RWPE1 (cell line): ENCODE data around the gene CD48.

Source experiments
- CTCF ChIA-PET: fragments of 350-600 bp; sonication (Branson Sonifier 250); formaldehyde crosslinking; extraction: SDS; loops from one replicate; lab custom pipeline; 2021; lab: Yijun Ruan, JAX
- POLR2A ChIA-PET: fragments of 400-600 bp; formaldehyde crosslinking; extraction: SDS; loops from one replicate; lab custom pipeline; 2020; ENCODE audit warnings: antibody characterized with exemption; ENCODE audit not compliant: low non-redundant PET; lab: Yijun Ruan, JAX
- DNase-seq: peaks from one replicate; pipeline ENCODE4 v3.0.0; 2012; ENCODE audit warnings: low spot score
- H3K27ac ChIP-seq: fragments of 450-650 bp; 2 replicates; pipeline ENCODE4 v1.5.1; 2017
- CTCF ChIP-seq: fragments of 450-650 bp; conservative IDR thresholded peaks from 2 replicates; pipeline ENCODE4 v1.5.1; 2017; ENCODE audit warnings: low read depth, mild to moderate bottlenecking

The CD48 gene

DNA sequence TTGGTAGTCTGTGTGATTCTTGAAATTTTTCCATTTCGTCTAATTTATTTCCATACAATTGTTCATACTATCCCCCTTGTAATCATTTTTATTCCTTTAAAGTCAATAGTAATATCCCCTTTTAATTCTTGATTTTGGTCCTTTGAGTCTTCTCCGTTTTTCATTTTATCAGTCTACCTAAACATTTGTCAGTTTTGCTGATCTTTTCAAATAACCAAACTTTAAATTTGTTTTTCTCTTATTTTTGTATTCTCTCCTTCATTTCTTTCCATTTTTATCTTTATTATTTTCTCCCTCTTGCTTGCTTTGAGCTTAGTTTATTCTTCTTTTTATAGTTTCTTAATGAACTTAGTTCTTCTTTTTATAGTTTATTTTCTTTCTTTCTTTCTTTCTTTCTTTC lies 43.7 kb downstream of the CD48 start:
- ChIA-PET POLR2A (no interaction called here), CTCF (interaction anchor here (0.7 kb wide), 1 partner anchor 107 kb away, joined by 3 read pairs; no protein-coding TSS in a partner anchor)
- TF ChIP-seq CTCF: no peak
- DNase-seq: no peak
- H3K27ac ChIP-seq: no peak overlapping the region

- no peak overlapping the region for H3K27ac ChIP-seq
- no peak for DNase-seq
- ChIA-PET POLR2A (interaction anchor here (0.5 kb wide), 1 partner anchor 125 kb away, joined by 3 read pairs; no protein-coding TSS in a partner anchor), CTCF (no interaction called here)
- TF ChIP-seq CTCF: no peak
Measured at GRCh38 chr1:160666079-160666442, 45.6 kb downstream of the CD48 start.

GRCh38 chr1:160665330-160666078 lies 46.1 kb downstream of the CD48 start:
- CTCF ChIA-PET: no interaction called here
- no peak for DNase-seq
- POLR2A ChIA-PET: interaction anchor here (0.5 kb wide), 1 partner anchor 125 kb away, joined by 3 read pairs; no protein-coding TSS in a partner anchor
- H3K27ac ChIP-seq: no peak overlapping the region
- TF ChIP-seq CTCF: no peak

DNA sequence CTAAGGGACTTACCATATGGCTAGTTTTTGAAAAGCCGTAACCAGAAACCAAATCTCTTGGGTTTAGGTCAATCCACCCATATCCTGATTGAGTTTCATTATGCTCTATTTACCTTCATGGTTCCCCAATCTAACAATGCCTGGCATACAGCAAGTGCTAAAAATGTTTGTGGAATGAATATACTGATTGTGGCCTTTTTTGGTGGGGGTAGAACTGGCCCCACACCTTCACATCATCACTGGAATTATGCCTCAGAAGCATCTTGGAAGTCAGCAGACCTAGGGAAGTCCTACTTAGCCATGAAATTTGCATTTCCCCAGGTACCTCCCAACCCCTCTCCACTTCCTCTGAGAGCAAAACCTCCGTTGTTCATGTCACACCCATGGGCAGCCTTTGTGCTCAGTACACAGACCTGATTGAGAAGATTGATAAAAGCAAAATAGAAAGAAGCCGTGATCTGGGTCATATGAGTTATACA lies 47.0 kb downstream of the CD48 start:
- no peak for TF ChIP-seq CTCF
- H3K27ac ChIP-seq: no peak overlapping the region
- no peak for DNase-seq
- ChIA-PET POLR2A (no interaction called here), CTCF (no interaction called here)

DNA sequence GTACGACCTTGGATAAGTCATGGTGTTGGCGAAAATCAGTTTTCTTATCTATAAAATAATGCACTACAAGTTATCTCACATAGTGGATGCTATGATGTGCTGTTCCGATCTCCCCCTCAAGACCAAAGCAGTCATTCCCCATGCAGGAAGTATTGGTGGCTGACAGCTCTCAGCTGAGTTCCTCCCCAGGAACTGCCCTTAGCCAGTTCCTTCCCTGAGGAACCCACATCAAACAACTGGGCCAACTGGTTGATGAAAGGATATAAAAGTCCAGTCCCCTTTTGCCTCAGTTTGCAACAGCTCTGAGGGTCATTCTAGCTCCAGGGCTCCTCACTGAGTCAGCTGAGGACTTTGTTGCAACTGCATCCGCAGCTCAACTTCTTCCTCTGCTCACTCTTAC lies 48.7 kb downstream of the CD48 start:
- no peak for TF ChIP-seq CTCF
- ChIA-PET POLR2A (no interaction called here), CTCF (interaction anchor here (0.6 kb wide), 1 partner anchor 307 kb away, joined by 3 read pairs; no protein-coding TSS in a partner anchor)
- no peak for DNase-seq
- no peak overlapping the region for H3K27ac ChIP-seq

DNA sequence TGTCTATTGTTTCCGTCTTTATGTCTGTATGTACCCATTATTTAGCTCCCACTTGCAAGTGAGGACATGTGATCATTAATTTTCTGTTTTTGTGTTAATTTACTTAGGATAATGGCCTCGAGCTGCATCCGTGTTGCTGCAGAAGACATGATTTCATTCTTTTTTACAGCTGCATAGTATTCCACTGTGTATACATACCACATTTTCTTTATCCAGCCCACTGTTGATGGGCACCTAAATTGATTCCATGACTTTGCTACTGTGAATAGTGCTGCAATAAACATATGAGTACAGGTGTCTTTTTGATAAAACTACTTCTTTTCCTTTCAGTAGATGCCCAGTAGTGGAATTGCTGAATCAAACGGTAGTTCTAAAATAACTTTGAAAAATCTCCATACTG lies 52.1 kb downstream of the CD48 start:
- no peak overlapping the region for H3K27ac ChIP-seq
- ChIA-PET CTCF (interaction anchor here (2.0 kb wide), 1 partner anchor 16 kb away, joined by 6 read pairs; no protein-coding TSS in a partner anchor), POLR2A (no interaction called here)
- DNase-seq: no peak
- TF ChIP-seq CTCF: no peak
